Measurements from ENCODE around the gene SEMA7A. TPM values are rescaled to one million over a fixed set of nuclear protein-coding genes. Genes with fewer than 3 reads are reported as not detected.

SEMA7A gene
- total RNA-seq, 4 donors from 2014 or later, result 0.20 to 5.6 (median 3.1) TPM

GRCh38 chr15:74388363-74388951 lies 45.3 kb downstream of the SEMA7A start:
- no peak for DNase-seq
- peaks cover 0 to 9% (median 0%) of the 10 kb centered on the region in 4 donors for H3K4me1 ChIP-seq
- TF ChIP-seq EP300 (IDR thresholded peaks at IDR 0.05; ENCODE audit: low read depth) (no peak), POLR2A (IDR thresholded peaks at IDR 0.05) (no peak), CTCF (IDR thresholded peaks at IDR 0.05) (no peak), POLR2AphosphoS5 (IDR thresholded peaks at IDR 0.05) (no peak)
- H3K4me3 ChIP-seq, result no peak overlapping the region
- no peaks in the 10 kb centered on the region for H3K9me3 ChIP-seq
- WGBS, 2 donors (ENCODE audit: low coverage in 1 of 2), result 81% methylated on average over 10 of the region's 10 CpGs; no CpG with 5 or more reads in 1 of the 2 donors
- intact Hi-C loops (cut with DNase I; ENCODE audit: low total_unique reads) (loop anchor here (5.0 to 10.0 kb wide), 2 partner anchors 49 to 236 kb away; no protein-coding TSS in a partner anchor), in situ Hi-C loops (cut with MboI; ENCODE audit: low pct_ligation_motif_present in 1 of 4, low pct_unique_long_range_greater_than_20kb in 1 of 4, low sequenced_read_pairs in 3 of 4) (loop anchor here in 2 of 4 donors (5.0 to 25.0 kb wide), 2 partner anchors 49 to 374 kb away; no protein-coding TSS in a partner anchor)
- no peak overlapping the region for H3K27ac ChIP-seq
- H3K27me3 ChIP-seq, result no peaks in the 10 kb centered on the region
- H3K36me3 ChIP-seq, result no peaks in the 10 kb centered on the region

GRCh38 chr15:74387621-74388362 lies 46.0 kb downstream of the SEMA7A start:
- no peak overlapping the region for H3K27ac ChIP-seq
- no peaks in the 10 kb centered on the region for H3K36me3 ChIP-seq
- TF ChIP-seq CTCF (IDR thresholded peaks at IDR 0.05), result no peak
- no peak for TF ChIP-seq POLR2A (IDR thresholded peaks at IDR 0.05)
- TF ChIP-seq POLR2AphosphoS5 (IDR thresholded peaks at IDR 0.05), result no peak
- no peak for TF ChIP-seq EP300 (IDR thresholded peaks at IDR 0.05; ENCODE audit: low read depth)
- no peaks in the 10 kb centered on the region for H3K9me3 ChIP-seq
- intact Hi-C loops (cut with DNase I; ENCODE audit: low total_unique reads) (loop anchor here (5.0 to 10.0 kb wide), 2 partner anchors 50 to 237 kb away; no protein-coding TSS in a partner anchor), in situ Hi-C loops (cut with MboI; ENCODE audit: low pct_ligation_motif_present in 1 of 4, low pct_unique_long_range_greater_than_20kb in 1 of 4, low sequenced_read_pairs in 3 of 4) (loop anchor here in 2 of 4 donors (5.0 to 25.0 kb wide), 2 partner anchors 50 to 375 kb away; no protein-coding TSS in a partner anchor)
- H3K4me3 ChIP-seq, result no peak overlapping the region
- 79 to 83% methylated on average over 1 to 7 of the region's 10 CpGs for WGBS, 2 donors (ENCODE audit: low coverage in 1 of 2)
- H3K4me1 ChIP-seq, result peaks cover 0 to 10% (median 0%) of the 10 kb centered on the region in 4 donors
- no peaks in the 10 kb centered on the region for H3K27me3 ChIP-seq
- DNase-seq, result no peak

- H3K36me3 ChIP-seq, result no peaks in the 10 kb centered on the region
- peaks cover 0 to 10% (median 0%) of the 10 kb centered on the region in 4 donors for H3K4me1 ChIP-seq
- 87% methylated on average over 13 of the region's 13 CpGs; no CpG with 5 or more reads in 1 of the 2 donors for WGBS, 2 donors (ENCODE audit: low coverage in 1 of 2)
- no peak overlapping the region for H3K4me3 ChIP-seq
- H3K9me3 ChIP-seq, result no peaks in the 10 kb centered on the region
- DNase-seq, result no peak
- H3K27ac ChIP-seq, result no peak overlapping the region
- intact Hi-C loops (cut with DNase I; ENCODE audit: low total_unique reads), result loop anchor here (5.0 to 10.0 kb wide), 2 partner anchors 50 to 238 kb away; no protein-coding TSS in a partner anchor
- in situ Hi-C loops (cut with MboI; ENCODE audit: low pct_ligation_motif_present in 1 of 4, low pct_unique_long_range_greater_than_20kb in 1 of 4, low sequenced_read_pairs in 3 of 4), result loop anchor here in 2 of 4 donors (5.0 to 25.0 kb wide), 2 partner anchors 50 to 375 kb away; no protein-coding TSS in a partner anchor
- H3K27me3 ChIP-seq, result no peaks in the 10 kb centered on the region
- TF ChIP-seq POLR2A (IDR thresholded peaks at IDR 0.05) (no peak), CTCF (IDR thresholded peaks at IDR 0.05) (no peak), EP300 (IDR thresholded peaks at IDR 0.05; ENCODE audit: low read depth) (no peak), POLR2AphosphoS5 (IDR thresholded peaks at IDR 0.05) (no peak)
These were observed 46.6 kb downstream of the SEMA7A start for GRCh38 chr15:74387141-74387541.

Data from transverse colon (tissue), 4 donors.